Measurements from ENCODE around the gene LHFPL3.
A peak's percentile ranks its signal among the peaks of the same experiment; 100 is the strongest.
"Not testable (repeated sequence)": the region's sequence is repeated elsewhere in the genome, so short reads cannot be mapped to it uniquely, and the experiment has no call there.

Gene LHFPL3

GRCh38 chr7:104923010-104923421 is 594.6 kb downstream of the LHFPL3 start:
- Histone ChIP-seq H2AFZ (ENCODE audit: low read depth, low read length) (no peak overlapping the region), H3K4me3 (ENCODE audit: low read depth in 1 of 2, low read length in 2 of 2) (no peak overlapping the region), H3K4me2 (ENCODE audit: insufficient read depth, low read length) (no peak overlapping the region), H4K20me1 (ENCODE audit: insufficient read depth, low read length) (no peaks in the 10 kb centered on the region), H3K36me3 (ENCODE audit: insufficient read depth, low read length) (no peaks in the 10 kb centered on the region), H3K4me1 (ENCODE audit: insufficient read depth, low read length) (no peaks in the 10 kb centered on the region), H3K27ac (ENCODE audit: low read length) (no peak overlapping the region), H3K27me3 (ENCODE audit: insufficient read depth, low read length, poor library complexity) (peaks cover 3% of the 10 kb centered on the region), H3K79me2 (ENCODE audit: insufficient read depth, low read length) (no peaks in the 10 kb centered on the region), H3K9me3 (ENCODE audit: insufficient read depth, low read length, severe bottlenecking) (no peaks in the 10 kb centered on the region), H3K9ac (ENCODE audit: low read depth, low read length) (no peak overlapping the region)
- peak; percentile 89 for ATAC-seq (ENCODE audit: insufficient read depth, low read depth)
- TF ChIP-seq EZH2 (IDR thresholded peaks at IDR 0.05; ENCODE audit: borderline replicate concordance, low read depth, low read length, severe bottlenecking): no peak
- peak; percentile 68 for TF ChIP-seq CTCF (IDR thresholded peaks at IDR 0.05; ENCODE audit: borderline replicate concordance, extremely low read depth, low read length, poor library complexity, severe bottlenecking)
- peak; percentile 48 for DNase-seq

- H3K4me1 ChIP-seq (ENCODE audit: insufficient read depth, low read length); H3K9me3 ChIP-seq (ENCODE audit: insufficient read depth, low read length, severe bottlenecking); H2AFZ ChIP-seq (ENCODE audit: low read depth, low read length); H3K27me3 ChIP-seq (ENCODE audit: insufficient read depth, low read length, poor library complexity); H4K20me1 ChIP-seq (ENCODE audit: insufficient read depth, low read length); ATAC-seq (ENCODE audit: insufficient read depth, low read depth); DNase-seq; H3K4me3 ChIP-seq (ENCODE audit: low read depth in 1 of 2, low read length in 2 of 2); H3K79me2 ChIP-seq (ENCODE audit: insufficient read depth, low read length); H3K36me3 ChIP-seq (ENCODE audit: insufficient read depth, low read length); H3K9ac ChIP-seq (ENCODE audit: low read depth, low read length); H3K27ac ChIP-seq (ENCODE audit: low read length); H3K4me2 ChIP-seq (ENCODE audit: insufficient read depth, low read length): not testable (repeated sequence)
These were observed 597.8 kb downstream of the LHFPL3 start for GRCh38 chr7:104926189-104926588.

- H3K27ac ChIP-seq (ENCODE audit: low read length): no peak overlapping the region
- no peaks in the 10 kb centered on the region for H3K79me2 ChIP-seq (ENCODE audit: insufficient read depth, low read length)
- H3K9me3 ChIP-seq (ENCODE audit: insufficient read depth, low read length, severe bottlenecking): no peaks in the 10 kb centered on the region
- H3K4me1 ChIP-seq (ENCODE audit: insufficient read depth, low read length): no peaks in the 10 kb centered on the region
- ATAC-seq (ENCODE audit: insufficient read depth, low read depth): no peak
- H2AFZ ChIP-seq (ENCODE audit: low read depth, low read length): no peak overlapping the region
- no peaks in the 10 kb centered on the region for H3K36me3 ChIP-seq (ENCODE audit: insufficient read depth, low read length)
- H3K4me2 ChIP-seq (ENCODE audit: insufficient read depth, low read length): no peak overlapping the region
- H3K27me3 ChIP-seq (ENCODE audit: insufficient read depth, low read length, poor library complexity): peaks cover 6% of the 10 kb centered on the region
- H3K9ac ChIP-seq (ENCODE audit: low read depth, low read length): no peak overlapping the region
- DNase-seq: no peak
- H4K20me1 ChIP-seq (ENCODE audit: insufficient read depth, low read length): no peaks in the 10 kb centered on the region
- no peak overlapping the region for H3K4me3 ChIP-seq (ENCODE audit: low read depth in 1 of 2, low read length in 2 of 2)
- TF ChIP-seq EZH2 (IDR thresholded peaks at IDR 0.05; ENCODE audit: borderline replicate concordance, low read depth, low read length, severe bottlenecking): no peak
- TF ChIP-seq CTCF (IDR thresholded peaks at IDR 0.05; ENCODE audit: borderline replicate concordance, extremely low read depth, low read length, poor library complexity, severe bottlenecking): no peak
These were observed 598.2 kb downstream of the LHFPL3 start for GRCh38 chr7:104926601-104927041.

GRCh38 chr7:104927055-104927454 is 598.7 kb downstream of the LHFPL3 start:
- H4K20me1 ChIP-seq (ENCODE audit: insufficient read depth, low read length): no peaks in the 10 kb centered on the region
- H3K79me2 ChIP-seq (ENCODE audit: insufficient read depth, low read length): no peaks in the 10 kb centered on the region
- H2AFZ ChIP-seq (ENCODE audit: low read depth, low read length): no peak overlapping the region
- no peak overlapping the region for H3K4me2 ChIP-seq (ENCODE audit: insufficient read depth, low read length)
- ATAC-seq (ENCODE audit: insufficient read depth, low read depth) (no peak), DNase-seq (no peak)
- no peak for TF ChIP-seq EZH2 (IDR thresholded peaks at IDR 0.05; ENCODE audit: borderline replicate concordance, low read depth, low read length, severe bottlenecking)
- TF ChIP-seq CTCF (IDR thresholded peaks at IDR 0.05; ENCODE audit: borderline replicate concordance, extremely low read depth, low read length, poor library complexity, severe bottlenecking): no peak
- no peak overlapping the region for H3K27ac ChIP-seq (ENCODE audit: low read length)
- H3K36me3 ChIP-seq (ENCODE audit: insufficient read depth, low read length): no peaks in the 10 kb centered on the region
- H3K27me3 ChIP-seq (ENCODE audit: insufficient read depth, low read length, poor library complexity): peaks cover 5% of the 10 kb centered on the region
- no peaks in the 10 kb centered on the region for H3K4me1 ChIP-seq (ENCODE audit: insufficient read depth, low read length)
- no peak overlapping the region for H3K9ac ChIP-seq (ENCODE audit: low read depth, low read length)
- H3K9me3 ChIP-seq (ENCODE audit: insufficient read depth, low read length, severe bottlenecking): no peaks in the 10 kb centered on the region
- H3K4me3 ChIP-seq (ENCODE audit: low read depth in 1 of 2, low read length in 2 of 2): no peak overlapping the region
